A673 (cell line): ENCODE measurements around the gene PHTF1. TPM values are rescaled to one million over a fixed set of nuclear protein-coding genes. Genes with fewer than 3 reads are reported as not detected.

Source experiments
- BruUV-seq: library from RNA; stranded (reverse); fragments of 400-500 nt; replicated peaks from 2 replicates; lab custom pipeline; 2021; lab: Mats Ljungman, UMichigan
- CTCF ChIA-PET: fragments of 300-600 bp; sonication (Branson Sonifier 250); formaldehyde crosslinking; loops from one replicate; lab custom pipeline; 2022; ENCODE audit warnings: antibody characterized with exemption; lab: Charles Lee
- POLR2A ChIA-PET: fragments of 300-600 bp; sonication (Branson Sonifier 250); formaldehyde crosslinking; loops from one replicate; lab custom pipeline; 2022; ENCODE audit warnings: antibody characterized with exemption; ENCODE audit not compliant: low non-redundant PET; lab: Charles Lee
- DNase-seq: peaks from one replicate; pipeline ENCODE4 v3.0.0-alpha.2; 2015; ENCODE audit warnings: low spot score
- H3K27ac ChIP-seq: fragments of 200-600 bp; sonication (generic); 2 replicates; pipeline ENCODE4 v1.5.1; 2016; ENCODE audit warnings: mixed run types, low read depth, mild to moderate bottlenecking, mixed read lengths, antibody characterized with exemption, low read length; ENCODE audit not compliant: poor library complexity, severe bottlenecking
- H3K27me3 ChIP-seq: fragments of 200-600 bp; sonication (generic); replicated peaks from 2 replicates; pipeline ENCODE4 v1.6.1; 2017; ENCODE audit warnings: mixed run types, low read depth, mild to moderate bottlenecking, mixed read lengths, antibody characterized with exemption, low read length; ENCODE audit not compliant: insufficient read depth, poor library complexity
- H3K36me3 ChIP-seq: fragments of 200-600 bp; sonication (generic); 2 replicates; pipeline ENCODE4 v1.6.1; 2016; ENCODE audit warnings: mixed run types, mild to moderate bottlenecking, mixed read lengths, antibody characterized with exemption, low read length; ENCODE audit not compliant: insufficient read depth, poor library complexity, severe bottlenecking
- H3K4me1 ChIP-seq: fragments of 200-600 bp; sonication (generic); 2 replicates; pipeline ENCODE4 v1.6.1; 2017; ENCODE audit warnings: mixed run types, mild to moderate bottlenecking, mixed read lengths, antibody characterized with exemption, low read length; ENCODE audit not compliant: insufficient read depth, poor library complexity, severe bottlenecking
- H3K4me3 ChIP-seq: fragments of 200-600 bp; sonication (generic); 2 replicates; pipeline ENCODE4 v1.5.1; 2016; ENCODE audit warnings: low read depth, mixed run types, mild to moderate bottlenecking, mixed read lengths, low read length; ENCODE audit not compliant: poor library complexity, severe bottlenecking
- H3K9me3 ChIP-seq: fragments of 200-600 bp; sonication (generic); 2 replicates; pipeline ENCODE4 v1.6.1; 2016; ENCODE audit warnings: mixed run types, low read depth, mild to moderate bottlenecking, mixed read lengths, antibody characterized with exemption, low read length; ENCODE audit not compliant: poor library complexity, severe bottlenecking
- EZH2 ChIP-seq: fragments of 200-600 bp; sonication (generic); IDR thresholded peaks from 2 replicates; pipeline ENCODE4 v1.6.1; 2017; ENCODE audit warnings: borderline replicate concordance, low read depth, mild to moderate bottlenecking, mixed read lengths, antibody characterized with exemption, low read length; ENCODE audit not compliant: poor library complexity, severe bottlenecking
- intact Hi-C: fragments of 100-400 bp; cut with micrococcal nuclease; formaldehyde crosslinking; loops from one replicate; pipeline ENCODE4 v1.10.0; 2022; ENCODE audit not compliant: unreplicated experiment
- total RNA-seq: library from RNA; stranded (reverse); gene quantifications from 2 replicates; pipeline ENCODE4 v1.2.3, GENCODE V29; 2021
- TF ChIP-seq, protein P1 (sequence below): fragments of 300-800, 200-600 bp; sonication (generic); conservative IDR thresholded peaks from 2 replicates; pipeline ENCODE4 v1.5.1; 2017; ENCODE audit warnings: low read depth, mild to moderate bottlenecking, antibody characterized with exemption, low read length, moderate library complexity, mixed read lengths

Gene PHTF1
- total RNA-seq, 1 experiment from 2014 or later: 57.2 TPM

DNA sequence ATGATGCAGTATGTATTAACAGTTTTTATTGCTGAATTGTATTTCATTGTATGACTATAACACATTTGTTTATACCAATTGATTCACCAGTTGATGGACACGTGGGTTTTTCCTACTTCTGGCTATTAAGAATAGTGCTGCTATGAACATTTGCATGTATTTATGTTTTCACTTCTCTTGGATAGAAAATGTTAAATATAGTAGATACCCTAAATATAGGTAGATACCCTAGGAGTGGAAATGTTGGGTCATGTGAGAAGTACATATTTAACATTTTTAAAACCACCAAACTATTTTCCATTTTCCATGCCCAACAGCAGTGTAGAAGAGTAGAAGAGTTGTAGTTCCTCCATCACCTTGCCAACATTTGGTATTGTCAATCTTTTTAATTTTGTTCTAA lies 7.8 kb downstream of the PHTF1 start:
- Histone ChIP-seq H3K4me1 (peaks cover 6% of the 10 kb centered on the region), H3K27me3 (no peaks in the 10 kb centered on the region), H3K9me3 (no peaks in the 10 kb centered on the region), H3K36me3 (peaks cover 4% of the 10 kb centered on the region), H3K4me3 (no peak overlapping the region), H3K27ac (no peak overlapping the region)
- DNase-seq: no peak
- no TSS peak for BruUV-seq
- POLR2A ChIA-PET: no interaction called here
- CTCF ChIA-PET: no interaction called here
- intact Hi-C loops: no loop called here
- TF ChIP-seq, protein P1, sequence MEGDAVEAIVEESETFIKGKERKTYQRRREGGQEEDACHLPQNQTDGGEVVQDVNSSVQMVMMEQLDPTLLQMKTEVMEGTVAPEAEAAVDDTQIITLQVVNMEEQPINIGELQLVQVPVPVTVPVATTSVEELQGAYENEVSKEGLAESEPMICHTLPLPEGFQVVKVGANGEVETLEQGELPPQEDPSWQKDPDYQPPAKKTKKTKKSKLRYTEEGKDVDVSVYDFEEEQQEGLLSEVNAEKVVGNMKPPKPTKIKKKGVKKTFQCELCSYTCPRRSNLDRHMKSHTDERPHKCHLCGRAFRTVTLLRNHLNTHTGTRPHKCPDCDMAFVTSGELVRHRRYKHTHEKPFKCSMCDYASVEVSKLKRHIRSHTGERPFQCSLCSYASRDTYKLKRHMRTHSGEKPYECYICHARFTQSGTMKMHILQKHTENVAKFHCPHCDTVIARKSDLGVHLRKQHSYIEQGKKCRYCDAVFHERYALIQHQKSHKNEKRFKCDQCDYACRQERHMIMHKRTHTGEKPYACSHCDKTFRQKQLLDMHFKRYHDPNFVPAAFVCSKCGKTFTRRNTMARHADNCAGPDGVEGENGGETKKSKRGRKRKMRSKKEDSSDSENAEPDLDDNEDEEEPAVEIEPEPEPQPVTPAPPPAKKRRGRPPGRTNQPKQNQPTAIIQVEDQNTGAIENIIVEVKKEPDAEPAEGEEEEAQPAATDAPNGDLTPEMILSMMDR: no peak
- no peak for TF ChIP-seq EZH2

DNA sequence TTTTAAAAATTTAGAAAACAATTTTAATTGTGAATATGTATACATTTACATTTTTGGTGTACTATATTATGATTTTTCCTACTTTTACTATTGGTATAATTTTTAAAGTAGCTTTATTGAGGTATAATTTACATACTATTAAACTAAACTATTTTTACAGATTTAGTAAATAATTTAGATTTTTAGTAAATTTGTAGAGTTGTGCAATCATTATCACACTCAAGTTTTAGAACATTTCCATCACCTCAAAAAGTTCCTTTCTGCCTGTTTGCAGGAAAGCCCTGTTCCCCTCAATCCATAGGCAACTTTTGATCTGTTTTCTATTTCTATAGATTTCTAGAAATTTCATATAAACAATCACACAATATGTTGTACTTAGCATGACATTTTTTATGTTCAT lies 8.2 kb downstream of the PHTF1 start:
- BruUV-seq: no TSS peak
- peaks cover 2% of the 10 kb centered on the region for H3K4me1 ChIP-seq
- TF ChIP-seq, protein P1: no peak
- TF ChIP-seq EZH2: no peak
- intact Hi-C loops: no loop called here
- no peak overlapping the region for H3K27ac ChIP-seq
- ChIA-PET CTCF (no interaction called here), POLR2A (no interaction called here)
- no peak overlapping the region for H3K4me3 ChIP-seq
- no peaks in the 10 kb centered on the region for H3K27me3 ChIP-seq
- no peak for DNase-seq
- H3K9me3 ChIP-seq: no peaks in the 10 kb centered on the region
- peaks cover 4% of the 10 kb centered on the region for H3K36me3 ChIP-seq

DNA sequence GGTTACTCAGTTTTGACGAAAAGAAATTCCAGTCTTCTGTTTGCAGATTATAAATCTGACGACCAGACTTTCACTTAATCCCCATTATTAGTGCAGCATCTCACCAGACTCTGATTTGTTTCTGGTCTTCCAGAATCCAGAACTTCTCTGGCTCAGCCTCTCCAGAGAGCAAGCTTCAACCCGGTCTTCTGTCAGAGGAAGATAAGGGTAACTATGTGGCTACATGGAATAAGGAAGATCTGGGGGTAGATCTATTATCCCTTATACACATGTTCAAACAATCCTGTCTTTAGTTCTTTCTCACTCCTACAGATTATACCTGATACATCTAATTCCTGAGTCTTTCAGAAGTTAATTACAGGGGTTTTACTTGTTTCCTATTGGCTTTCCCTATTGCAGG lies 9.9 kb downstream of the PHTF1 start:
- H3K9me3 ChIP-seq: no peaks in the 10 kb centered on the region
- DNase-seq: no peak
- H3K27me3 ChIP-seq: no peaks in the 10 kb centered on the region
- BruUV-seq: no TSS peak
- H3K4me3 ChIP-seq: no peak overlapping the region
- intact Hi-C loops: no loop called here
- H3K4me1 ChIP-seq: no peaks in the 10 kb centered on the region
- no peak overlapping the region for H3K27ac ChIP-seq
- CTCF ChIA-PET: no interaction called here
- POLR2A ChIA-PET: no interaction called here
- peaks cover 4% of the 10 kb centered on the region for H3K36me3 ChIP-seq
- TF ChIP-seq, protein P1: no peak
- no peak for TF ChIP-seq EZH2
